Measurements from ENCODE around the gene MAB21L1.

The MAB21L1 gene

DNA sequence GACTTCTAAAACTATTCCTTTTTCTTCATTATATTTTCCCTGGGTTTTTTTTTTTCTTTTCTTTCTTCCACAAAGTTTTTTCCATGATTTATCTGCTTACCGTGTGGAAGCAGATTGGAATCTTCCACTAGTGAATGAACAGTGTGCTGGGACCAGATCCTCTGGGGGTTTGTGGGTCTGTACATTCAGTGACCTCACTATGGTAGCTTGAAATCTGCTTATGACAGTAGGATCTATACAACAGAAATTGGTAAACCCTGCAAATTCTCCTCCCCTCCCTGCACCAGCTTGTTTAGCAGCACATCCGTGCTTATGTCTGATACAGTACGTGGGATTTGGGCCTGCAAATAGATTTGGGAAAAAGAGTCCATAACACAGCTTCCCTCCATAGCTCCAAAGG, 26.0 kb upstream of the MAB21L1 start:
- TF ChIP-seq, protein P1, sequence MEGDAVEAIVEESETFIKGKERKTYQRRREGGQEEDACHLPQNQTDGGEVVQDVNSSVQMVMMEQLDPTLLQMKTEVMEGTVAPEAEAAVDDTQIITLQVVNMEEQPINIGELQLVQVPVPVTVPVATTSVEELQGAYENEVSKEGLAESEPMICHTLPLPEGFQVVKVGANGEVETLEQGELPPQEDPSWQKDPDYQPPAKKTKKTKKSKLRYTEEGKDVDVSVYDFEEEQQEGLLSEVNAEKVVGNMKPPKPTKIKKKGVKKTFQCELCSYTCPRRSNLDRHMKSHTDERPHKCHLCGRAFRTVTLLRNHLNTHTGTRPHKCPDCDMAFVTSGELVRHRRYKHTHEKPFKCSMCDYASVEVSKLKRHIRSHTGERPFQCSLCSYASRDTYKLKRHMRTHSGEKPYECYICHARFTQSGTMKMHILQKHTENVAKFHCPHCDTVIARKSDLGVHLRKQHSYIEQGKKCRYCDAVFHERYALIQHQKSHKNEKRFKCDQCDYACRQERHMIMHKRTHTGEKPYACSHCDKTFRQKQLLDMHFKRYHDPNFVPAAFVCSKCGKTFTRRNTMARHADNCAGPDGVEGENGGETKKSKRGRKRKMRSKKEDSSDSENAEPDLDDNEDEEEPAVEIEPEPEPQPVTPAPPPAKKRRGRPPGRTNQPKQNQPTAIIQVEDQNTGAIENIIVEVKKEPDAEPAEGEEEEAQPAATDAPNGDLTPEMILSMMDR (IDR thresholded peaks at IDR 0.05; ENCODE audit: low read length), result no peak
- no peak for TF ChIP-seq EZH2 (IDR thresholded peaks at IDR 0.05; ENCODE audit: borderline replicate concordance, low read length)

DNA sequence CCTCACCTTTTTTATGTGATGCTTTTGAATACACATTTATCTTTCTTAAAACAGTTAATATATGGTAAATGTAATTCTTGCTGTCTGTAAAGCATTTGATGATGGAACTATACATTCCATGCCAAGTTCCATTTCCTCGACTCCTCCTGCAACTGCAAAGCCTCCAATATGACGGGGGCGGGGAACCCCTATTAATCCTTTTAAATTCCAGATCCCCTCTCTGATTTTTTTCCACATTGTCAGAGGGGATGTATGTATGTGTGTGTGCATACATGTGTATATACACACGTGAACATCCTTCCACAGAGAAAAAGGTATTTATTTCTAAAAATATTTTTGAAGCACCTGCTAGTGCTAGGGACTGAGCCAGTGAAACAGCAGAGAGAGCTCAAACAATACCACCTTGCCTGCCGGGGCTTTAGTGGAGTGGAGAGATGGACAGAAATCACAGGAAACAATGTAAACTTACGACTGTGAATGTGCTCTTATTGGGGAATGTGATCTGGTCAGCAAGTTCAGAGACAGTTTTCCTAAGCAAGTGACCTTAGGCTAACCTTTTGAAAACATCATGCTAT, 25.3 kb upstream of the MAB21L1 start:
- H3K27ac ChIP-seq (ENCODE audit: low read depth, low read length, poor library complexity, severe bottlenecking), result no peak overlapping the region

More for the DNA sequence above, 26.0 kb upstream of the MAB21L1 start:
- Histone ChIP-seq H3K36me3 (ENCODE audit: insufficient read depth, low read length) (no peaks in the 10 kb centered on the region), H3K9me2 (ENCODE audit: low read depth, low read length) (no peaks in the 10 kb centered on the region), H3K9ac (ENCODE audit: low read length) (no peak overlapping the region), H3K27ac (ENCODE audit: low read depth, low read length, poor library complexity, severe bottlenecking) (no peak overlapping the region), H4K20me1 (ENCODE audit: insufficient read depth, low read length) (no peaks in the 10 kb centered on the region), H3K4me1 (ENCODE audit: insufficient read depth, low read length, severe bottlenecking) (no peaks in the 10 kb centered on the region), H2AFZ (ENCODE audit: low read length) (no peak overlapping the region), H3K4me2 (ENCODE audit: low read length) (no peak overlapping the region), H3F3A (ENCODE audit: insufficient read depth, low read length) (no peaks in the 10 kb centered on the region), H3K27me3 (ENCODE audit: insufficient read depth, low read length) (no peaks in the 10 kb centered on the region), H3K79me2 (ENCODE audit: insufficient read depth, low read length) (no peaks in the 10 kb centered on the region), H3K4me3 (ENCODE audit: low read depth, low read length, poor library complexity, severe bottlenecking) (no peak overlapping the region), H3K9me3 (ENCODE audit: low read length) (no peaks in the 10 kb centered on the region)

DNA sequence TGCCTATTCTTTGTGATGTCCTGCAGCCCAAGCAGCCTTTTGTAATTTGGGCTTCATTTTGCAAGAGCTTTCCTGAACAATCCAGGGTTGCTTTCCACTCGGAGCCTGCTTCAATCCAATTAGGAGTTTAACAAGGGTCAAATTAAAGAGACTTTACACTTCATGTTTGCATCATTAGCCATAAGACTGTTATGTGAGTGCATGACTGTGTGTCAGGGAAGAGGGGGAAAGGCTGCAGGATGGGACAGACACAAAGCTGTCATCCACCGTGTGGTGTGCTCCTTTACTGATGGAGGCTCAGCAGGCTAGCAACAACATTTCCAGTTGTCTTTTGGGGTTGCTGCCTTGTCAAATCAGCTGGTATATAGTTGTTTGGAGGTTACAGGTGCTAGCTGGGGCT, 23.7 kb upstream of the MAB21L1 start:
- Histone ChIP-seq H3K4me2 (ENCODE audit: low read length) (no peak overlapping the region), H3K9me3 (ENCODE audit: low read length) (no peaks in the 10 kb centered on the region), H3K9ac (ENCODE audit: low read length) (no peak overlapping the region), H3F3A (ENCODE audit: insufficient read depth, low read length) (no peaks in the 10 kb centered on the region), H3K27ac (ENCODE audit: low read depth, low read length, poor library complexity, severe bottlenecking) (no peak overlapping the region), H3K36me3 (ENCODE audit: insufficient read depth, low read length) (no peaks in the 10 kb centered on the region), H4K20me1 (ENCODE audit: insufficient read depth, low read length) (no peaks in the 10 kb centered on the region), H3K79me2 (ENCODE audit: insufficient read depth, low read length) (no peaks in the 10 kb centered on the region), H3K9me2 (ENCODE audit: low read depth, low read length) (no peaks in the 10 kb centered on the region), H3K27me3 (ENCODE audit: insufficient read depth, low read length) (no peaks in the 10 kb centered on the region), H3K4me3 (ENCODE audit: low read depth, low read length, poor library complexity, severe bottlenecking) (no peak overlapping the region), H2AFZ (ENCODE audit: low read length) (no peak overlapping the region), H3K4me1 (ENCODE audit: insufficient read depth, low read length, severe bottlenecking) (no peaks in the 10 kb centered on the region)
- TF ChIP-seq EZH2 (IDR thresholded peaks at IDR 0.05; ENCODE audit: borderline replicate concordance, low read length), result no peak
- TF ChIP-seq, protein P1 (IDR thresholded peaks at IDR 0.05; ENCODE audit: low read length), result no peak

More for the DNA sequence above, 25.3 kb upstream of the MAB21L1 start:
- H3K79me2 ChIP-seq (ENCODE audit: insufficient read depth, low read length), result no peaks in the 10 kb centered on the region
- no peak overlapping the region for H2AFZ ChIP-seq (ENCODE audit: low read length)
- H3K4me1 ChIP-seq (ENCODE audit: insufficient read depth, low read length, severe bottlenecking), result no peaks in the 10 kb centered on the region
- no peaks in the 10 kb centered on the region for H3F3A ChIP-seq (ENCODE audit: insufficient read depth, low read length)
- TF ChIP-seq, protein P1 (IDR thresholded peaks at IDR 0.05; ENCODE audit: low read length), result no peak
- TF ChIP-seq EZH2 (IDR thresholded peaks at IDR 0.05; ENCODE audit: borderline replicate concordance, low read length), result no peak
- no peak overlapping the region for H3K9ac ChIP-seq (ENCODE audit: low read length)
- H3K9me3 ChIP-seq (ENCODE audit: low read length), result no peaks in the 10 kb centered on the region
- no peaks in the 10 kb centered on the region for H4K20me1 ChIP-seq (ENCODE audit: insufficient read depth, low read length)
- no peaks in the 10 kb centered on the region for H3K27me3 ChIP-seq (ENCODE audit: insufficient read depth, low read length)
- no peak overlapping the region for H3K4me2 ChIP-seq (ENCODE audit: low read length)
- no peaks in the 10 kb centered on the region for H3K9me2 ChIP-seq (ENCODE audit: low read depth, low read length)
- H3K36me3 ChIP-seq (ENCODE audit: insufficient read depth, low read length), result no peaks in the 10 kb centered on the region
- no peak overlapping the region for H3K4me3 ChIP-seq (ENCODE audit: low read depth, low read length, poor library complexity, severe bottlenecking)

All from OCI-LY1 (cell line).